Measurements from ENCODE around the gene GPATCH1. TPM values are rescaled to one million over a fixed set of nuclear protein-coding genes. Genes with fewer than 3 reads are reported as not detected.

GPATCH1 gene
- total RNA-seq, 3 donors from 2014 or later (not counting 1 experiment from before 2014, with no cell fraction given) = 9.1 to 15.0 (median 12.7) TPM

DNA sequence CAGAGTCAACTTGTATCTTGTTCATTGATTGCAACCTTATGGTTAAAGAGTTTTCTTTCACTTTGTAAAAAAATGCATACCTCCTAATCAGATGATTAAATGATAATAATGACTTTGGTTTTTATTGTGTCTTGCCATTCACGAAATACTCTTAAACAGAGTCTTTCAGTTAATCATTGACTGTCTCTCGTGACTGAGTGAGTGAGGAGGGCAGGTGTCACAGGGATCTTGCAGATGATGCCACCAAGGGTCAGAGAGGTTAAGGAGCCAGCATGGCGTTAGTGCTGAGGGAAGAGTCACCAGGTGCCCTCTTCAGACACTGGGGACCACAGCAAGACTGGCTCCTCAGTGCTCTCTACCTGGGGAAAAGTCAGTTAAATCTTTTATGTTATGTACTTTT lies 8.0 kb downstream of the GPATCH1 start:
- Histone ChIP-seq H3K27ac (ENCODE audit: low read length) (no peak overlapping the region), H3K36me3 (ENCODE audit: control insufficient read depth, insufficient read depth, low read length) (peaks cover 41% of the 10 kb centered on the region), H3K4me1 (ENCODE audit: control insufficient read depth, insufficient read depth, low read length) (no peaks in the 10 kb centered on the region), H3K9me3 (ENCODE audit: control insufficient read depth, insufficient read depth, low read length) (no peaks in the 10 kb centered on the region), H3K4me3 (ENCODE audit: low read length) (no peak overlapping the region), H3K27me3 (ENCODE audit: control insufficient read depth, insufficient read depth, low read length) (no peaks in the 10 kb centered on the region)
- WGBS (ENCODE audit: insufficient coverage) = 100% methylated on average over 3 of the region's 3 CpGs
- no peak for DNase-seq
- intact Hi-C loops (cut with micrococcal nuclease) = no loop called here
- Mint-ChIP-seq H3K4me1 (peaks cover 0 to 14% of the 10 kb centered on the region in 2 donors), H3K36me3 (peaks cover 26% of the 10 kb centered on the region), H3K9me3 (no peaks in the 10 kb centered on the region), H3K27ac (no peak overlapping the region), H3K4me3 (no peak overlapping the region), H3K27me3 (ENCODE audit: low read depth in 2 of 2) (no peaks in the 10 kb centered on the region)
- TF ChIP-seq, protein P1, sequence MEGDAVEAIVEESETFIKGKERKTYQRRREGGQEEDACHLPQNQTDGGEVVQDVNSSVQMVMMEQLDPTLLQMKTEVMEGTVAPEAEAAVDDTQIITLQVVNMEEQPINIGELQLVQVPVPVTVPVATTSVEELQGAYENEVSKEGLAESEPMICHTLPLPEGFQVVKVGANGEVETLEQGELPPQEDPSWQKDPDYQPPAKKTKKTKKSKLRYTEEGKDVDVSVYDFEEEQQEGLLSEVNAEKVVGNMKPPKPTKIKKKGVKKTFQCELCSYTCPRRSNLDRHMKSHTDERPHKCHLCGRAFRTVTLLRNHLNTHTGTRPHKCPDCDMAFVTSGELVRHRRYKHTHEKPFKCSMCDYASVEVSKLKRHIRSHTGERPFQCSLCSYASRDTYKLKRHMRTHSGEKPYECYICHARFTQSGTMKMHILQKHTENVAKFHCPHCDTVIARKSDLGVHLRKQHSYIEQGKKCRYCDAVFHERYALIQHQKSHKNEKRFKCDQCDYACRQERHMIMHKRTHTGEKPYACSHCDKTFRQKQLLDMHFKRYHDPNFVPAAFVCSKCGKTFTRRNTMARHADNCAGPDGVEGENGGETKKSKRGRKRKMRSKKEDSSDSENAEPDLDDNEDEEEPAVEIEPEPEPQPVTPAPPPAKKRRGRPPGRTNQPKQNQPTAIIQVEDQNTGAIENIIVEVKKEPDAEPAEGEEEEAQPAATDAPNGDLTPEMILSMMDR (IDR thresholded peaks at IDR 0.05) = no peak
- ATAC-seq = no peak

DNA sequence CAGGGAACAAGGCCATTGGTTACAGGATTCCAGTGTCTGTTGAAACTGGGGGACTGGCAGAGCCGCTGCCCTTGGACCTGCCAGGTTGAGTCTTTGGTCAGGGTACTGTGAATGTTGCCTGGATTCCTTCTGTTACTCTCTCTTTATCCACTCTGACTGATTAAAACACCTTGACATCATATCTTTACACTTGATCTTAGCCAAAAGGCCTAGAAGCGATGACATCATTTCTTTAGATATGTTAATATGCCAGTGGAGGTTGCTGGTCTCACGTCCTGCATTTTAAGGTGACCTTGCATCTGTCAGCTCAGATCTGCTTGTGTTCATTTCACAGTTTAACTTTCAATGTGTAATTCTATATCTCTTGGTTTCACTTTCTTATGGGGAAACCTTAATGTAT lies 9.2 kb downstream of the GPATCH1 start:
- Histone ChIP-seq H3K4me3 (ENCODE audit: low read length) (no peak overlapping the region), H3K4me1 (ENCODE audit: control insufficient read depth, insufficient read depth, low read length) (no peaks in the 10 kb centered on the region), H3K27ac (ENCODE audit: low read length) (no peak overlapping the region), H3K9me3 (ENCODE audit: control insufficient read depth, insufficient read depth, low read length) (no peaks in the 10 kb centered on the region), H3K36me3 (ENCODE audit: control insufficient read depth, insufficient read depth, low read length) (peaks cover 46% of the 10 kb centered on the region), H3K27me3 (ENCODE audit: control insufficient read depth, insufficient read depth, low read length) (no peaks in the 10 kb centered on the region)
- intact Hi-C loops (cut with micrococcal nuclease) = no loop called here
- Mint-ChIP-seq H3K4me3 (no peak overlapping the region), H3K4me1 (peaks cover 0 to 4% of the 10 kb centered on the region in 2 donors), H3K27ac (no peak overlapping the region), H3K9me3 (no peaks in the 10 kb centered on the region), H3K36me3 (peaks cover 29% of the 10 kb centered on the region), H3K27me3 (ENCODE audit: low read depth in 2 of 2) (no peaks in the 10 kb centered on the region)
- DNase-seq = no peak
- 100% methylated on average over 2 of the region's 3 CpGs for WGBS (ENCODE audit: insufficient coverage)
- no peak for ATAC-seq
- TF ChIP-seq, protein P1 (IDR thresholded peaks at IDR 0.05) = no peak

DNA sequence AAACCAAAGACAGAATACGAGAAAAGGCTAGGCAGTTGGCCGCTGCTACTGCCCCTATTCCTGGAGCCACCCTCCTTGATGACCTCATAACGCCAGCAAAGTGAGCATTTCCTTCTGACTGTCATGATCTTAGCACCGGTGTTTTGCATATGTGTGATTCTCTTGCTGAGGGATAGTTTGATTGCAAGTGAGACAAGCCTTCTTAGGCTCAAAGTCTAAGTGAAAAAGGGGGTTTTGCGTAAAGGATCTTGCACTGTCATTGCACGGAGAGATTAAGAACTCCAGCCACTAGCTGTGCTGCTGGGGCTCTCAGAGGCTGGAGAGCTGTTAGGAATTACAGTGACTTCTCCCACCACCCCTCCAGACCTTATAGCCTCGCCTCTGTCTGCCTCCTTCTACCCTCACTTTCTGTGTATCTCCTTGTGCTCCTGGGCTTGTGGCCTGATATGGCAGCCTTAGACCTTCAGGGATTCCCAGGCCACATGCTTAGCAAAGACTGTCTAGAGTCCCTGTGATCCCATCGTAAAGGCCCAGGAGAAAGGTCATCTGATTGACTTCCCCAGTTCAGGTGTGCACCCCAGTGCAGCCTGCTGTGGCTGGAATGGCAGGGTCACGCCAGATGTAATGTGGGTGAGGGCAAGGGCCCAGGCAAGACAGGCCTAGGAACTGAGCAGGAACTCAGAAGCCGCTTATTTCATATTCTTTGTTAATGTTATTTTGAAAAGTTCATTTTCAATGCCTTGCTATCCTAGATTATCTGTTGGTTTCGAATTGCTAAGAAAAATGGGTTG lies 12.6 kb downstream of the GPATCH1 start:
- WGBS (ENCODE audit: insufficient coverage) = 98% methylated on average over 11 of the region's 11 CpGs
- DNase-seq = no peak
- no peaks in the 10 kb centered on the region for H3K4me1 ChIP-seq (ENCODE audit: control insufficient read depth, insufficient read depth, low read length)
- Mint-ChIP-seq H3K4me3 (no peak overlapping the region), H3K27ac (no peak overlapping the region), H3K9me3 (no peaks in the 10 kb centered on the region), H3K4me1 (peaks cover 0 to 7% of the 10 kb centered on the region in 2 donors), H3K27me3 (ENCODE audit: low read depth in 2 of 2) (no peaks in the 10 kb centered on the region), H3K36me3 (peaks cover 47% of the 10 kb centered on the region)
- no peak overlapping the region for H3K27ac ChIP-seq (ENCODE audit: low read length)
- ATAC-seq = no peak
- TF ChIP-seq, protein P1 (IDR thresholded peaks at IDR 0.05) = no peak
- intact Hi-C loops (cut with micrococcal nuclease) = no loop called here
- no peak overlapping the region for H3K4me3 ChIP-seq (ENCODE audit: low read length)
- H3K27me3 ChIP-seq (ENCODE audit: control insufficient read depth, insufficient read depth, low read length) = no peaks in the 10 kb centered on the region
- peaks cover 67% of the 10 kb centered on the region for H3K36me3 ChIP-seq (ENCODE audit: control insufficient read depth, insufficient read depth, low read length)
- H3K9me3 ChIP-seq (ENCODE audit: control insufficient read depth, insufficient read depth, low read length) = no peaks in the 10 kb centered on the region

Measured in natural killer cell (primary cell).